CD4-positive, alpha-beta T cell treated with Interleukin-17A for 1 hour (primary cell): Measurements from ENCODE around the gene CCDC175.

ENCODE experiments used
- DNase-seq: peaks from one replicate; pipeline ENCODE4 v3.0.0-alpha.2; 2020

The CCDC175 gene

GRCh38 chr14:59538936-59539335 lies 37.7 kb downstream of the CCDC175 start:
- no peak for DNase-seq

DNA sequence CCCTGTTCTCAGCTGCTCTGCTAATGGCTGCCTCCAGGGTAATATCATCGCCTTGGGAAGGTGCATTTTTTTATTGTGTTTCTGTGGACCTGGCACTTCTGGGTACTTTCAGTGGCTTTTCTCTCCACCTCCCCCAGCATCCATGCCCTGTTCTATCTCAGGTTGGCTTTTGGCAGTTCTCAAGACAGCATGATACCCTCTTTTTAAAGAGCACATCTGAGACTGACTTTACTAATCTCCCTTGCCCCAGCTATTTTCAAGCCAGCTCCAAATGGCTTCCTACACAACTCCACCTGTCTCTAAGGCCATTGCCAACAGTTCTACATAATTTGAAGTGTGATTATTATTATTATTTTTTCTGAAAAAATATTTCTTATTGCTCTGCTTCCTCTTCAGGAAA lies 39.1 kb downstream of the CCDC175 start:
- no peak for DNase-seq

DNA sequence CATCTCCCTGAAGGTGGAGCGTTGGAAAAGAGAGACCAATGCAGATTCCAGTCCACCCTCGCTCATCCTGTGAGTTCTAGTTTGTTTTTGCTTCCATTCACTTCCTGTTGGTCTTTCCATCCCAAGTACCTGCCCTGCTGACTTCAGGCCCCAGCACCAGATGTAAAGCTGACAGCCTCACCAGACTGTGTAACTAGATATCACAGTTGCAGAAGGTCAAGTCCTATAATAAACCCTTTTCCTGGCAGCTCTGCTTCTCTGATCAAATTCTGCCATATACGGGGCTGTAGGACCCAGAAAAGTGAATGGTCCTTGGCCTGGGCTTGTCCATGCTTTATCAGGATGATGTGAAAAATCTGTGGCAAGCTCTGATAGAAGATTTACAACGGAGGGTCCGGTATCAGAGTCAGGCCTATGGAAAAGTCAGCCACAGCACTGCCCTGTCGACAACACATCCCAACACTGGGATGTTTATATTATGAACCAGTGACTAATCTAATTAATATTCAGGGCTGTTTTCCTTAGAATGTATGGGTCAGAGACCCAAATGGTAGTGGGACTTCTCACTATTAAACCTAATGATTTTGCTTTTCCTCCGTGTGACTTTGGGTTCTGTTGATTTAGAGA lies 42.1 kb downstream of the CCDC175 start:
- DNase-seq = no peak

DNA sequence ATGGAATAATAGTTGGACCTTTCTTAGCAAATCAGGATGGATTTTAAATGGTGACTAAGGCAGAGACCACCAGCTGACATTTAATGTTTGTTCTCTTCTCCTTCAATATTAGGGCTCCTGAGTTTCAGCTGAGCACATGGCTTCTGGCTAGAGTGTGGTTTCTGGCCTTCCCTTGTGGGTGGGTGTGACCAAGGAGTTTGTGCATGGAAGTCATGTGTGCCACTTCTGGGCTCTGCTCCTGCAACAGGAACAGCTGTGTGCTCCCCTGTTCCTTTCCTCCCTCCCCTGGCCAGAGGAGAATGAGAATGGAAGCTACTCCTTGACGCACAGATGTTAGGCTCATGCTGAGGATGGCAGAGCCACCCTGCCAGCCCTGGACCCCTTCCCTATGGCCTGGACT lies 44.2 kb downstream of the CCDC175 start:
- no peak for DNase-seq

DNA sequence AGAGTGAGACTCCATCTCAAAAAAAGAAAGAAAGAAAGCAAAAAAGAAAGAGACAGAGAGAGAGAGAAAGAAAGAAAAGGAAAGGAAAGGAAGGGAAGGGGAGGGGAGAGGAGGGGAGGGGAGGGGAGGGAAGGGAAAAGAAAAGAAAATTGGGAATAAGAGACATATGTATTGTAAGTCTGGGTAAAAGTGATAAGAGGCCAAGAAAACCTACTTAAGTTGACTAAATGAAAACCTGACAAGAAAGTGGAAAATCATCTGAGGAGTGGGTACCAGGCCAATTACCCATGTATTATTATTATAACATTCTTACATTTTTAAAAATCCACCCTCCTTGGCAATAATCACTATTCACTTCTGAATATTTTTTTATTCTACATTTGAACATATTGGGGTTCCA lies 46.3 kb downstream of the CCDC175 start:
- DNase-seq = no peak

- DNase-seq = no peak
Measured at GRCh38 chr14:59529189-59529588, 47.4 kb downstream of the CCDC175 start.

GRCh38 chr14:59520224-59520623 lies 56.4 kb downstream of the CCDC175 start:
- DNase-seq = no peak

- peak; percentile 5 for DNase-seq
Measured at GRCh38 chr14:59511916-59512575, 64.6 kb downstream of the CCDC175 start.

DNA sequence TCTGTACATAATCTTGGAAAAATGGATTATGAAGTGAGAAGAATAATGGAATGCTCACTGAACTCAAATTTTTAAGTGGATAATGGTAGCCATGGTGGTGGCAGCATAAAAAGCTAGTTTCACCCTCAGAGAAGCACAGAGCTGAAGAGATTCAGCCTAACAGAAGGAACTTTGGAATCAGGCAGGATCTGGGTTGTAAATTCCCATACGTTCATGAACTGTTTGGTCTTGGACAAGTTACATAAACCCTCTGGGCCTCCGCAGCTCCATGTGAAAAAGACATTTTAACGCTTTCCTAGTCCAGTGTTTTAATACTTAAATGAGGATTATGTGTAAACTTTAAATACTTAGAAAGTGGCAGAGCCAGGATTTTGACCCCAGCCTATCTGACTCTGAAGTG lies 65.6 kb downstream of the CCDC175 start:
- DNase-seq = no peak

DNA sequence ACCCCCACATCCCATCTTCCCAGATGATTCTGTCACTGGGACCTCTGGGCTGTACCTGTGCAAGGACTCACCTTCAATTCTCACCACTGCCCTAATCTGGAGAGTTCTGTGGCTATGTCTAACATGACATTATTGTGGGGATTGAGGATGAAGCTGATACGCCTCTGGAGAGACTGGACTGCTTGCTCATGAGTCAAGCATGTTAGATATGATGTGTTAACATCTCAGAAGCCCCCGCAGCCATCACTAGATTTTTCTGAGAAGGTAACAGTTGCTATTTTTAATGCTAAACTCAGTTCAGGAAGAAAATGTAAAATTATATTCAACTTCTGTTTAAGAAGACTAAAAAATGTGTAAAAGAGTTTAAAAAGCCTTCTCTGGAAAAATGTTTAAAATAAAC lies 66.6 kb downstream of the CCDC175 start:
- DNase-seq = no peak

DNA sequence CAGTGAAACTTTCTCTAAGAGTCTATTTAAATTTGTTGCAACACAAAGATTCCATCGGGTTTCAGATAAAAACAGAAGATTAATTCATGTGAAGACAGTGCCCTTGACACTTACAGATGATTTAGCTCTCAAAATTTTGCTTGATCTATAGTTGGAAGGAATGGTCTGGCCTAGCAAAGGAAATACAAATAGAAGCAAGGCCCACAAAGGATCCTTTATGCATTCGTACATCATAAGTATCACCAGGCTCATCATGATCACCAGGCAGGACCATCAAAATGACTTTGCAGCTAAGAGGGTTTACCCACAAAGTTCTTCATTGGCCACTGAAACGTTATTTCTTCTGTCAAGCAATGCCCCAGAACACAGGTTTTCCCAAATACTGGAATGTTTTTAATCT lies 67.5 kb downstream of the CCDC175 start:
- no peak for DNase-seq

DNA sequence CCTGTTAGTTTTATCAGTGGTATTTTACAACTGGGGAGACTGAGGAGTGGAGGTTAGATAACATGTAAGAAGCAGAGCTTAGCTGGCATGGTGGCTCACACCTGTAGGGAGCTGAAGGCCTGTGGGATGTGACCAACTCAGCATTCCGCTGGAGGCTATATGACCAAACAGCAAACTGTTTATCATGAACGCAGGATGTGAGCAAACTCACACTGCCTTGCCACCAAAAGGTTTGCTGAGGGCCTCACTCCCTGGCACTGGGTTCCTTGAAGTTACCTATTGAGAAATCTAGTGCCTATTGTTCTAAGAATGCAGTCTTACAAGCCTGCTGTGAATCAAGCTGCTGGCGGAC lies 68.9 kb downstream of the CCDC175 start:
- no peak for DNase-seq

- peak; percentile 53 for DNase-seq
Measured at GRCh38 chr14:59507063-59507751, 69.4 kb downstream of the CCDC175 start.

GRCh38 chr14:59503256-59503655 lies 73.4 kb downstream of the CCDC175 start:
- no peak for DNase-seq

DNA sequence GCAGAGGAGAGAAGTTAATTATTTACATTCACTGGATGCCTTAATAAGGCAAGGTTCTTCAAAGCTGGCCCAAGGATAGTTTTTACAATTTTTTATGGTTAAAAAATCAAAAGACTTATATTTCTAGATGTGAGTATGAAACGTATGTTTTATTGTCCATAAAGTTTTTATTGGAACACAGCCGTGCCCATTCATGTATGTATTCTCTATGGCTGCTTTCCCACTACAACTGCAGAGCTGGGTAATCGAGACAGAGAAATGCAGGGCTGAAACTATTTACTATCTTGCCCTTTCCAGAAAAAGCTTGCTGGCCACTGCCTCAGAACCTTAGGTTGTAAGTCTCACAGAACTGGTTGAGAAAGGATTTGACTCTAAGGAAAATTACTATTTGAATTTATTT lies 75.9 kb downstream of the CCDC175 start:
- no peak for DNase-seq

GRCh38 chr14:59492384-59492783 lies 84.2 kb downstream of the CCDC175 start:
- DNase-seq = no peak

DNA sequence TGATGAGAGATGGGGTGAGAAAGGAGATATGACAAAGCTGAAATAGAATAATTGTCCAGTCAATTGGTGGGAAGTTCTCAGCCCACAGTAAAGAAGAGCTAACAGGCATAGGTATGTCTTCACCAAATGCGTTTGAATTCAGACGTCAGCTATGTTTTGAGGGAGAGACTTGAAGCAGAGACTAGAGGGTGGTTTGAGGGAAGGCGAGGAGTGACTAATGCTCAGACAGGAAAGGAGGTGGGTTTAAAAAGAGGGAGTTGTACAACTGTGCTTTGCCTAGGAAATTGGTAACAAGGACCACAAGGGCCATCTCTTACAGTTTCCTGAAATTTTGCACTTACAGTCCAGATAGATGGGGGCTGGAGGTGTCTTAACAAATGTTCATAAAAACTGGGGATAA lies 85.9 kb downstream of the CCDC175 start:
- DNase-seq = no peak

DNA sequence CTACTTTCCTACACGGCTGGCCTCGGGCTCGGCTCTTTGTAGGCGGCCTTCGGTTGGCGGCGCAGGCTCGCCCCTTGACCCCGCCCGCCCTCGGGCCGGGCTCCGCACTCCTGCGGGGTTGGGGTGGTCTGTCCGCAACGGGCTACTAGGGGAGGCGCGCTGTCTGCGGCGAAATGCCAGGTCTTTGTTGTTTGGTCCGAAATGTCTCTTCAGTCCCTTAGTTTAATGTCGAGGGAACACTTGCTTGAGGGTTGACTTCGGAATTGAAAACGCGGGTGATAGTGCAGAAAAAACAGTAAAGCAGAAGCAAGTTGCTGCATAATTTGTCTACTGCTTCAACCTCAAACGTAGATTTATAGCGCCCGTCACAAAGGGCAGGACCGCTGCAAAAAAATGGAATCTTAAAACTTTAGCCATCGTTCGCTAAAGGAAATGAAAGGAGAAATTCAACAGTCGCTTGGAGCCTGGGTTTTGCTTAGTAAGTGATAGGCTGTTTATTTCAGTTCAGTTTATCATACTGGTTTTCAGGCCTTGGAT lies 91.9 kb downstream of the CCDC175 start:
- DNase-seq = no peak

DNA sequence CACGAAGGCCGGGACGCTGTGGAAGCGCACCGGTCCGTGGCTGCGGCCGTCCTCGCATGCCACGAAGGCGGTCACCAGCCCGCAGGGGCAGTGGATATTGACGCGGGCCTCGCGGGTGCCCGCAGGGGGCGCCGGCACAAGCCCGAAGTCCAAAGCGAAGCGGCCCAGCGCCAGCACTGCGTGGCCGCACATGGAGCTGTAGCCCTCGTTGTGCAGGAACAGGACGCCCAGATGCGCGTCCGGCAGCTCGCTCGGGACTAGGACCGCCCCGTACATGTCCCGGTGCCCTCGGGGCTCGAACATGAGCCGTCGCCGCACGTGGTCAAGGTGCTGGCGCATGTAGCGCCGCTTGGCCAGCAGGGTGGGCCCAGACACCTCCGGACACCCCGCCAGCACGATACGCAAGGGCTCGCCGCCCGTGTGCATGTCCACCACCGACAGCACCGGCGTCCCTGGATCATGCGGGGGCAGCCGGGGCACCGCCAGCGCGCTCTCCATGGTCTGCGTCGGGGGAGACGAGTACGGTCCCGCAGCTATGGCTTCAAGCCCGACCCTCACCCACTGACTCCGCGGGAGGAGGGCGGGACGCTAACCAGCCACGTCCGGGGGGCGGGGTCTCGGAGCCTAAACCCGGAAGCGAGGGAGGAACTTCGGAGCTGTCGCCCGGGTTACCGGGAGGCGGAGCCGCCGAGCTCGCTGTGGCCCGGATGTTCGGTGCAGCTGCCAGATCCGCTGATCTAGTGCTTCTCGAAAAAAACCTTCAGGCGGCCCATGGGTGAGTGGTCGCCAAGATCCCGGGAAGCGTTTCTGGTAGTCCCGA lies 92.6 kb downstream of the CCDC175 start, which contains the start of the genes JKAMP and L3HYPDH:
Gene JKAMP (plus strand): TSS at position 699 of the 820 bp plus-strand sequence. CDS start 73 bp downstream, at position 772.
Gene L3HYPDH (minus strand): TSS at position 590 of the 820 bp plus-strand sequence. CDS start 92 bp downstream, at position 498.
- DNase-seq = peak; percentile 96

DNA sequence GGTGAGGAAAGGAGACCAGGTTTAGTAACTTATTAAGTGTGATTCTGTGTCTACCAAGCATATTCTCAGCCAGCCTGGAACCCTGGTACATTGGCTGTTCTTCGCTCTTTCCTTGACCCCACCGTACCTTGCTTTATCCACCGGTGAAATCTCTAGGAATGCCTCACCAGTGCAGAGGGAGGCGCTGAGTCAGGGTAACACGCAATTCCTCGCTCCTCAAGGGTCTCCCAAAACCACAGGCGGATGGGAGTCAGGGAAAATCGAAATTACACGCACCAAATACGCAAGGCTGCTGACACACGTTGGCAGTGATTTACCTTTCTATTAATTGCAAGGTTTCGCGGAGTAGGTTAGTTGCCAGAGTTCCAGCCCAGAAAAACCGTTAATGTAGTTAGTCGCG lies 93.2 kb downstream of the CCDC175 start:
- no peak for DNase-seq

DNA sequence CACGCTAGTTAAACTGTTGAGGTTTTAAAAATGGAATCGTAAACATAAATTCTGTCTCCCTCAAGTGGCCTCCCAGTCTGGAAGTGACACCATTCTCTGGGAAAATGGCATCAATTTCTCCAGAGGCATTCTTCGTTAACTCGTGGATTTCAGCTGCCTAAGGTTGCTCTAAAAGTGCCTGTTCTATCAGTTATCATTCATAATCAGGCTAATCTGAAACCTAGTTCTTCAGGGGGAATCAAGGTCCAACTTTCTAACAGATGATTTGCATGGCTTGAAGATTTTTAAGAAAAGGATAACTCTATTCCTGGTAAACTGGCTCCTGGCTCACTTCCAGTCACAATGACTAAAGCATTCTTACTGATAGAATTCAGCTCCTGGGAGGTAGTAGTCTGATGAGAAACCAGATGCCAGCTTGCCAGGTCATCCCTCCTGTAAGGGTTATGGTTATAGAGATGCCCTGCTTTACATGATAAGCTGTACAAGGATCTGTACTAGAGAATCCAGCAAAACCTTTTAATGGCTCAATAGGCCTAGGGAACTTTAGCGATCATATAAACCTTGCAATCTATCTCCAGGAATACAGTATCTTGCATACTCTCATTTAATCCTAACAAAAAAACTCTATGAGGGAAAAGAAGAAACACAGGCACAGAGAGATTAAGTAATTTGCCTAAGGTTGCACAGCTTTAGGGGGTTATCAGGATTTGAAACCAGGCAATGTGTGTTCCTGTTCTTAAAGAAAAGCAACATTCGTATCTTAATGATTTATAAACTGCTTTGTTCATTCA lies 93.9 kb downstream of the CCDC175 start:
- no peak for DNase-seq

- DNase-seq = no peak
Measured at GRCh38 chr14:59481871-59482540, 94.6 kb downstream of the CCDC175 start.
